Panc1 (cell line): Measurements from ENCODE around the gene TFF3. TPM values are rescaled to one million over a fixed set of nuclear protein-coding genes. Genes with fewer than 3 reads are reported as not detected.

Source experiments
- ATAC-seq: fragments of 200-7000 bp; cut with Tn5 transposase; 2 replicates; pipeline ENCODE4 v1.9.1; 2020; ENCODE audit warnings: mild to moderate bottlenecking, moderate library complexity
- BruUV-seq: library from RNA; stranded (reverse); fragments of 400-500 nt; replicated peaks from 2 replicates; lab custom pipeline; 2021; lab: Mats Ljungman, UMichigan
- CTCF ChIA-PET: fragments of 300-600 bp; sonication (Branson Sonifier 250); formaldehyde crosslinking; loops from one replicate; lab custom pipeline; 2022; ENCODE audit warnings: antibody characterized with exemption; lab: Charles Lee
- POLR2A ChIA-PET: fragments of 300-600 bp; sonication (Branson Sonifier 250); formaldehyde crosslinking; loops from one replicate; lab custom pipeline; 2022; ENCODE audit warnings: antibody characterized with exemption; lab: Charles Lee
- DNase-seq: peaks from one replicate; pipeline ENCODE4 v3.0.0-alpha.2; 2010; ENCODE audit warnings: low read depth, low spot score
- H3K27ac ChIP-seq: 2 replicates; pipeline ENCODE4 v1.5.1; 2011; ENCODE audit warnings: mild to moderate bottlenecking, low read length, inconsistent platforms
- H3K27me3 ChIP-seq: fragments of 200-500 bp; sonication (Bioruptor generic); 2 replicates; pipeline ENCODE4 v1.6.0; 2014; ENCODE audit warnings: low read length, inconsistent platforms; ENCODE audit not compliant: control insufficient read depth, insufficient read depth
- H3K36me3 ChIP-seq: fragments of 200-500 bp; sonication (Bioruptor generic); 2 replicates; pipeline ENCODE4 v1.5.1; 2014; ENCODE audit warnings: inconsistent platforms, mild to moderate bottlenecking, low read length, moderate library complexity; ENCODE audit not compliant: control insufficient read depth, insufficient read depth
- H3K4me1 ChIP-seq: 2 replicates; pipeline ENCODE4 v1.5.1; 2011; ENCODE audit warnings: inconsistent platforms, mild to moderate bottlenecking, low read length, moderate library complexity; ENCODE audit not compliant: control insufficient read depth, insufficient read depth
- H3K4me3 ChIP-seq, 2 experiments: 2 replicates each; pipeline ENCODE4 v1.5.1; 2011 to 2012; ENCODE audit warnings: low read depth in 2 of 2, low read length in 2 of 2, mild to moderate bottlenecking in 2 of 2, inconsistent platforms in 1 of 2, moderate library complexity in 1 of 2
- H3K9me3 ChIP-seq: fragments of 200-500 bp; sonication (Bioruptor generic); 2 replicates; pipeline ENCODE4 v1.5.1; 2014; ENCODE audit warnings: low read depth, mild to moderate bottlenecking, inconsistent platforms, low read length, moderate library complexity; ENCODE audit not compliant: control insufficient read depth, insufficient read depth
- POLR2AphosphoS5 ChIP-seq: IDR thresholded peaks from 2 replicates; pipeline ENCODE4 v1.6.1; 2012; ENCODE audit warnings: mild to moderate bottlenecking, low read depth, low read length, moderate library complexity
- REST ChIP-seq, 2 experiments: IDR thresholded peaks; 2 replicates each; pipeline ENCODE4 v1.6.1; 2011 to 2012; ENCODE audit warnings: low read depth in 2 of 2, control low read depth in 1 of 2, low read length in 1 of 2, mild to moderate bottlenecking in 1 of 2, moderate library complexity in 1 of 2; ENCODE audit not compliant: insufficient read depth in 1 of 2
- SIN3A ChIP-seq: IDR thresholded peaks from 2 replicates; pipeline ENCODE4 v1.6.1; 2012; ENCODE audit warnings: low read depth, mild to moderate bottlenecking, low read length, moderate library complexity, borderline replicate concordance; ENCODE audit not compliant: insufficient read depth
- TCF7L2 ChIP-seq: IDR thresholded peaks from 2 replicates; pipeline ENCODE4 v1.6.1; 2011; ENCODE audit warnings: mild to moderate bottlenecking, low read depth, low read length, inconsistent platforms
- in situ Hi-C: cut with HindIII; loops from 2 replicates; pipeline ENCODE4 v1.10.0; 2016; ENCODE audit warnings: low sequenced_read_pairs, low pct_unique_long_range_greater_than_20kb
- intact Hi-C: fragments of 100-400 bp; cut with micrococcal nuclease; formaldehyde crosslinking; loops from one replicate; pipeline ENCODE4 v1.10.0; 2022; ENCODE audit not compliant: unreplicated experiment
- total RNA-seq: library from RNA; stranded (reverse); gene quantifications from one replicate; pipeline ENCODE4 v1.2.1, GENCODE V29; 2021; ENCODE audit not compliant: unreplicated experiment
- TF ChIP-seq, protein P1 (sequence below): fragments of 450-650 bp; IDR thresholded peaks from 2 replicates; pipeline ENCODE4 v1.5.1; 2017; ENCODE audit warnings: mild to moderate bottlenecking

TFF3 gene
- total RNA-seq, 1 experiment from 2014 or later: 8.9 TPM

DNA sequence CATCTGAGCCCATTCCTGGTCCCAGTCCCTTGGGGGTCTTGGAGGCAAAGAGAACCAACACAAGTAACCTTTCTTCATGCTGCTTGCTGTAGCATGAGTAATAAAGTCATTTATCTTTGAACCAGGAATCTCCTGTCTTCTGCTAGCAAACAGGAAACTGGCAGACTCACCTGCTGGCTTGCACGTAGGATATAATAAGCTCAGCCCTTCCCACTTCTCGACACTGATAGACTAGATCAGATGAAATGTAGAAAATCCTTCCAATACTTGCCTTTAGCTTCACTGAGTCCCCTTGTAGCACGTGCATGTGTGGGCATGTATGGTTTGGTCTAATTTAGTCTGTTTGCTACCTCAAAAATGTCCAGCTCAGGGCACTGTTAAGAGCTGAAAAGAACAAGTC is 42.1 kb upstream of the TFF3 start:
- Histone ChIP-seq H3K27ac (no peak overlapping the region), H3K4me3 (no peak overlapping the region), H3K27me3 (no peaks in the 10 kb centered on the region), H3K36me3 (no peaks in the 10 kb centered on the region), H3K4me1 (no peaks in the 10 kb centered on the region), H3K9me3 (no peaks in the 10 kb centered on the region)
- no TSS peak for BruUV-seq
- intact Hi-C loops: no loop called here
- ATAC-seq (no peak), DNase-seq (no peak)
- in situ Hi-C loops: no loop called here
- TF ChIP-seq SIN3A (no peak), TCF7L2 (no peak), POLR2AphosphoS5 (no peak), REST (IDR thresholded peaks at IDR 0.05; ENCODE audit: insufficient read depth in 1 of 2, low read depth in 2 of 2, low read length in 1 of 2) (no peak)
- TF ChIP-seq, protein P1, sequence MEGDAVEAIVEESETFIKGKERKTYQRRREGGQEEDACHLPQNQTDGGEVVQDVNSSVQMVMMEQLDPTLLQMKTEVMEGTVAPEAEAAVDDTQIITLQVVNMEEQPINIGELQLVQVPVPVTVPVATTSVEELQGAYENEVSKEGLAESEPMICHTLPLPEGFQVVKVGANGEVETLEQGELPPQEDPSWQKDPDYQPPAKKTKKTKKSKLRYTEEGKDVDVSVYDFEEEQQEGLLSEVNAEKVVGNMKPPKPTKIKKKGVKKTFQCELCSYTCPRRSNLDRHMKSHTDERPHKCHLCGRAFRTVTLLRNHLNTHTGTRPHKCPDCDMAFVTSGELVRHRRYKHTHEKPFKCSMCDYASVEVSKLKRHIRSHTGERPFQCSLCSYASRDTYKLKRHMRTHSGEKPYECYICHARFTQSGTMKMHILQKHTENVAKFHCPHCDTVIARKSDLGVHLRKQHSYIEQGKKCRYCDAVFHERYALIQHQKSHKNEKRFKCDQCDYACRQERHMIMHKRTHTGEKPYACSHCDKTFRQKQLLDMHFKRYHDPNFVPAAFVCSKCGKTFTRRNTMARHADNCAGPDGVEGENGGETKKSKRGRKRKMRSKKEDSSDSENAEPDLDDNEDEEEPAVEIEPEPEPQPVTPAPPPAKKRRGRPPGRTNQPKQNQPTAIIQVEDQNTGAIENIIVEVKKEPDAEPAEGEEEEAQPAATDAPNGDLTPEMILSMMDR: no peak
- CTCF ChIA-PET: no interaction called here
- POLR2A ChIA-PET: no interaction called here

- ATAC-seq (no peak), DNase-seq (no peak)
- ChIA-PET CTCF (no interaction called here), POLR2A (no interaction called here)
- TF ChIP-seq POLR2AphosphoS5 (no peak), REST (IDR thresholded peaks at IDR 0.05; ENCODE audit: insufficient read depth in 1 of 2, low read depth in 2 of 2, low read length in 1 of 2) (no peak), SIN3A (no peak), TCF7L2 (no peak)
- TF ChIP-seq, protein P1: no peak
- Histone ChIP-seq H3K4me3 (no peak overlapping the region), H3K27ac (no peak overlapping the region), H3K36me3 (no peaks in the 10 kb centered on the region), H3K4me1 (no peaks in the 10 kb centered on the region), H3K9me3 (no peaks in the 10 kb centered on the region), H3K27me3 (no peaks in the 10 kb centered on the region)
- in situ Hi-C loops: no loop called here
- intact Hi-C loops: no loop called here
- no TSS peak for BruUV-seq
Observed at GRCh38 chr21:42356650-42357049, 41.4 kb upstream of the TFF3 start.
